ENCODE data around the gene TBCE.

TBCE gene, protein sequence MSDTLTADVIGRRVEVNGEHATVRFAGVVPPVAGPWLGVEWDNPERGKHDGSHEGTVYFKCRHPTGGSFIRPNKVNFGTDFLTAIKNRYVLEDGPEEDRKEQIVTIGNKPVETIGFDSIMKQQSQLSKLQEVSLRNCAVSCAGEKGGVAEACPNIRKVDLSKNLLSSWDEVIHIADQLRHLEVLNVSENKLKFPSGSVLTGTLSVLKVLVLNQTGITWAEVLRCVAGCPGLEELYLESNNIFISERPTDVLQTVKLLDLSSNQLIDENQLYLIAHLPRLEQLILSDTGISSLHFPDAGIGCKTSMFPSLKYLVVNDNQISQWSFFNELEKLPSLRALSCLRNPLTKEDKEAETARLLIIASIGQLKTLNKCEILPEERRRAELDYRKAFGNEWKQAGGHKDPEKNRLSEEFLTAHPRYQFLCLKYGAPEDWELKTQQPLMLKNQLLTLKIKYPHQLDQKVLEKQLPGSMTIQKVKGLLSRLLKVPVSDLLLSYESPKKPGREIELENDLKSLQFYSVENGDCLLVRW

DNA sequence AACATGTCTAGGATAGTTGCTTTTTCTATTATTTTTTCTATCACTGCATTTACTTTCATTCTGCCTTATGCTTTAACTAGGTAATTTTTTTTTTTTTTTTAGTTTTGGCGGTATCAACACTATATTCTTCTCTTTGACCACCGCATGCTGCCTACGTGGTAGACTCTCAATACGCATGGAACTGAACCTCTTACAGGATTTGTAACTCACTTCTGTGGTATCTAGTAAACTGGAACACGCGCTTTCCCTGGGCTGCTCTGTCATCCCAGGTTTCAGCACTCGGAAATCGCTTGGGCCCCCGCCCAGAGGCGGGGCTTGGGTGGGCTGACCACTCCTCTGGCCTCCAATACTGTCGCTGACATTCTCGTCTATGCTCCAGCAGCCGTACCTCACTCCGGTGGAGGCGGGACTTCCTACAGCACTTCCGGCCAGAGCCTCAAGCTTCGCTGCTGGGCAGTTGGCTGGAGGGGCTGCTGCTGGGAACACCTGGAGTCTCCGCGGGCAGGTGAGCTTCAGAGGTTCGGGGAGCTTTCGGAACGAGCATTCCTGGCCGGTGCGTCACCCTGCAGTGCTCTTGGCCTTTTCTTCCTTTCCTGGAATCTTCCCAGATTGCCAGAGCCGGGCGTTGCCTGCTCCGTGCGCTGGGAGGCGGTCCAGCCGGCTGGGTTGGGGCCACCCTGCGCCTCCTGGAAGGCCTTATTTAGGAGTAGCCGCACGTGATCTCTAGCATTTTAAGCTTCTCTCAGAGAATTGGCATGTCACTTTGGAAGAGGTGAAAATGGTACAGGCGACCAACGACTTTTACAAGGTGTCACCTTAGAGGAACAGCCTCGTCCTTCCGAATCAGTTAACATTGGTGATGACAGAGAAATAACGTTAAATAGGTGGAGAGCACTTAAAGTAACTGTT is at the start of gene TBCE:
TBCE (plus strand) TSS at position 428 of the 909 bp plus-strand sequence. CDS start 12,623 bp downstream, outside the sequence.
- peak; percentile 99 for FAIRE-seq
- peak; percentile 96 for DNase-seq (ENCODE audit: insufficient read length, low spot score)

DNA sequence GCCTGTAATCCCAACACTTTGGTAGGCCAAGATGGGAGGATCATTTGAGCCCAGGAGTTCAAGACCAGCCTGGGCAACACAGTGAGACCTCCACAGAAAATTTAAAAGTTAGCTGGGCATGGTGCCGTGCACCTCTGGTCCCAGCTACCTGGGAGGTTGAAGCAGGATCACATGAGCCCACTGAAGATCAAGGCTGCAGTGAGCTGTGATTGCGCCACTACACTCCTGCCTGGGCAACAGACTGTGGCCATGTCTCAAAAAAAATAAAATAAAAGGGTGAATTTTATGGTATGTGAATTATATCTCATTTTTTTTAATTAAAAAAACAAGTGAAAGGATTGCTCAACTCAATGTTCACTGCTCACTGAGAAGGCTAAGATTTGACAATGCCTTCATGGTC is 48.0 kb upstream of the TBCE start:
- FAIRE-seq (no peak), DNase-seq (ENCODE audit: insufficient read length, low spot score) (no peak)

GRCh38 chr1:235320521-235321179 is 46.6 kb upstream of the TBCE start:
- FAIRE-seq = no peak
- no peak for DNase-seq (ENCODE audit: insufficient read length, low spot score)

DNA sequence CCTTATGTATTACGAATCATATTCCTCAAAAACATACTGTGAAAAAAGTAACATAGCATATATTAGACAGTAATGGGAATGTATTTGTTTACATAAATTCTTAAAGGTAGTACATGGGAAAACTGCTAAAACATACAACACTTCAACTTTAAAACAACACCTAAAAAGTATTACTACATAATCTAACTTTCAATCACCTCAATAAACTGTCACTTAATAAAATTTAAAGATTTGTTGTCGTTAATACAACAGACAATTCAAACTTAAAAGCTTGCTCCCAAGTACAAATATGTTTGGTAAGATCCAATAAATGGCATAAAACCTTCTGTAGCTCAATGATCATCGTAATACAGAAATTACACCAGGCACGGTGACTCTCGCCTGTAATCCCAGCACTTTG is 42.9 kb upstream of the TBCE start:
- FAIRE-seq = no peak
- DNase-seq (ENCODE audit: insufficient read length, low spot score) = no peak

- DNase-seq (ENCODE audit: insufficient read length, low spot score) (no peak), FAIRE-seq (no peak)
Observed at GRCh38 chr1:235325139-235325538, 42.1 kb upstream of the TBCE start.

GRCh38 chr1:235325854-235326253 is 41.4 kb upstream of the TBCE start:
- FAIRE-seq (peak; percentile 56), DNase-seq (ENCODE audit: insufficient read length, low spot score) (no peak)

GRCh38 chr1:235326719-235327558 is 40.3 kb upstream of the TBCE start:
- DNase-seq (ENCODE audit: insufficient read length, low spot score) (no peak), FAIRE-seq (peak; percentile 97)

- no peak for FAIRE-seq
Observed at GRCh38 chr1:235327559-235328270, 39.5 kb upstream of the TBCE start, which contains the start of gene ARID4B. Gene ARID4B (minus strand): TSS chr1:235328179. CDS start chr1:235326919, 1,260 bp downstream.

GRCh38 chr1:235328271-235329138 is 38.7 kb upstream of the TBCE start, which contains the start of gene GGPS1:
Gene GGPS1 (plus strand): TSS chr1:235328570. CDS start chr1:235335265, 6,695 bp downstream.
- DNase-seq (ENCODE audit: insufficient read length, low spot score) = peak; percentile 44
- FAIRE-seq = peak; percentile 93

More at GRCh38 chr1:235327559-235328270, 39.5 kb upstream of the TBCE start, which contains the start of gene ARID4B:
- DNase-seq (ENCODE audit: insufficient read length, low spot score) = peak; percentile 76

GRCh38 chr1:235329139-235329902 is 37.9 kb upstream of the TBCE start:
- DNase-seq (ENCODE audit: insufficient read length, low spot score) (no peak), FAIRE-seq (no peak)

- DNase-seq (ENCODE audit: insufficient read length, low spot score) = no peak
- FAIRE-seq = no peak
Observed at GRCh38 chr1:235330918-235331285, 36.3 kb upstream of the TBCE start.

- FAIRE-seq = no peak
- DNase-seq (ENCODE audit: insufficient read length, low spot score) = no peak
Observed at GRCh38 chr1:235331401-235331800, 35.8 kb upstream of the TBCE start.

DNA sequence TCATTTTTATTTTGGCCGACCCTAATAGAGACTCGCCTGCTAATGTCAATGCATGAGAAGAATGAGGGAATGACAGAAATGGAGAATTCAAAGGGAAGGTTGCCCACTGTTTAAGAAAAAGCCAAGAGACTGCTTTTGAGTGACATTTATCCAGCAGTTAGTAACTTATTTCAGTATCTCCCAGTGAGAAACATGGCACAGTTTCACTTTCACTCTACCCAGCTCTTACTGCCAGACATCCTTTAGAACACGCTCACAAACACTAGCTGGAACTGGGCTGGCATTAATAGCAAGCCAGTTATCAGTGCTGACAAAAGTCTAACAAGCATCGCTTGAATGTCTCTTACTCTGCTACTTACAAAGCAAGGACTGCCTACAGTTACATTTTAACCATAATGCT is 30.3 kb upstream of the TBCE start:
- FAIRE-seq = peak; percentile 70
- no peak for DNase-seq (ENCODE audit: insufficient read length, low spot score)

DNA sequence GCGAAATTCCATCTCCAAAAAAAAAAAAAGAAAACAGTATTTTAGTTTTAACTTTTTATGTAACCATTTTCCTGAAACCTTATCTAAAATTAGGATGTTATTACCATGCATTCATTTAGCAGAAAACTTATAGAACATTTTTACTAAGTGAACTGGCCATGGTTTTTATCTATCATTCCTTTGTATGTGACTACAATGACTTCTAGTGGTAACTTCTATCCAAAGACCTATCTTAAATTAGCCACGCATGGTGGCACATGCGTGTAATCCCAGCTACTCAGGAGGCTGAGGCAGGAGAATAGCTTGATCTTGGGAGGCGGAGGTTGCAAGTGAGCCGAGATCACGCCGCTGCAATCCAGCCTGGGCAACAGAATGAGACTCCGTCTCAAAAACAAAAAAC is 27.5 kb upstream of the TBCE start:
- FAIRE-seq (no peak), DNase-seq (ENCODE audit: insufficient read length, low spot score) (no peak)

DNA sequence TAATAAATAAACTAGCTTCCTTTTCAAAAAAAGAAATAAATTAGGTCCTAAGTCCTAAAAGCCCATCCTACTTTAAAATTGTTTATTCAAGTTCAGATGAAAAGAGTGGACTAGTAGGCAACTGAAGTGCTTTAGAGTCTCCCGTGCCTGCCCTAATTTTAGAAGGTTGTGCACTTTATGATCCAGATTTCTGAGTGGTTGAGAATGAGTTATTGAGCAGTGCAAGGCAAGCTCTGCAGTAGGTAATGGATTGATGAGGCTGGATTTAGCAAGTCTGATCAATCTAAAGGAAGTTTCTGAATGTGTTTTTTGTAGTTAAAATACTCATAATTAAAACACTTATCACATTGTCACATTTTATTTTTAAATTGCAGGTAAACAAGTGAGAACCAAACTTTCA is 25.9 kb upstream of the TBCE start:
- DNase-seq (ENCODE audit: insufficient read length, low spot score) (no peak), FAIRE-seq (no peak)

GRCh38 chr1:235342039-235342438 is 25.2 kb upstream of the TBCE start:
- DNase-seq (ENCODE audit: insufficient read length, low spot score) = no peak
- no peak for FAIRE-seq

- FAIRE-seq = no peak
- DNase-seq (ENCODE audit: insufficient read length, low spot score) = no peak
Observed at GRCh38 chr1:235342471-235342870, 24.8 kb upstream of the TBCE start.

Data from GM19239 (cell line).